Stomach (tissue), 4 donors: Measurements from ENCODE around the gene SFXN5.

Source experiments
- POLR2A ChIP-seq, 4 donors: fragments of 450-650 bp; IDR thresholded peaks; one replicate each; pipeline ENCODE4 v1.6.1; 2016; ENCODE audit warnings: antibody characterized with exemption in 4 of 4, control low read depth in 2 of 4, mild to moderate bottlenecking in 1 of 4, moderate library complexity in 1 of 4
- TF ChIP-seq, protein P1 (sequence below), 7 experiments: fragments of 450-650 bp in 4 of 7; fragments of 200-600 bp in 3 of 7; sonication (generic) in 3 of 7; IDR thresholded peaks; one replicate each; pipeline ENCODE4 v1.5.1; 2016 to 2019; ENCODE audit warnings: antibody characterized with exemption in 7 of 7, control low read depth in 2 of 7, mild to moderate bottlenecking in 1 of 7

- no peak for TF ChIP-seq POLR2A (IDR thresholded peaks at IDR 0.05)
- TF ChIP-seq, protein P1, sequence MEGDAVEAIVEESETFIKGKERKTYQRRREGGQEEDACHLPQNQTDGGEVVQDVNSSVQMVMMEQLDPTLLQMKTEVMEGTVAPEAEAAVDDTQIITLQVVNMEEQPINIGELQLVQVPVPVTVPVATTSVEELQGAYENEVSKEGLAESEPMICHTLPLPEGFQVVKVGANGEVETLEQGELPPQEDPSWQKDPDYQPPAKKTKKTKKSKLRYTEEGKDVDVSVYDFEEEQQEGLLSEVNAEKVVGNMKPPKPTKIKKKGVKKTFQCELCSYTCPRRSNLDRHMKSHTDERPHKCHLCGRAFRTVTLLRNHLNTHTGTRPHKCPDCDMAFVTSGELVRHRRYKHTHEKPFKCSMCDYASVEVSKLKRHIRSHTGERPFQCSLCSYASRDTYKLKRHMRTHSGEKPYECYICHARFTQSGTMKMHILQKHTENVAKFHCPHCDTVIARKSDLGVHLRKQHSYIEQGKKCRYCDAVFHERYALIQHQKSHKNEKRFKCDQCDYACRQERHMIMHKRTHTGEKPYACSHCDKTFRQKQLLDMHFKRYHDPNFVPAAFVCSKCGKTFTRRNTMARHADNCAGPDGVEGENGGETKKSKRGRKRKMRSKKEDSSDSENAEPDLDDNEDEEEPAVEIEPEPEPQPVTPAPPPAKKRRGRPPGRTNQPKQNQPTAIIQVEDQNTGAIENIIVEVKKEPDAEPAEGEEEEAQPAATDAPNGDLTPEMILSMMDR (IDR thresholded peaks at IDR 0.05), result no peak
Observed at GRCh38 chr2:73112913-73113854, 41.7 kb upstream of the SFXN5 start, which contains the start of gene RAB11FIP5.
